ENCODE measurements around the gene DCUN1D4. TPM values are rescaled to one million over a fixed set of nuclear protein-coding genes. Genes with fewer than 3 reads are reported as not detected.

DCUN1D4 gene
- polyA plus RNA-seq (ENCODE audit: low read depth in 6 of 6) = 10 to 100 TPM in 4 of 6 donors, 1 to 10 TPM in 2; 9.2 to 14.4 (median 11.9) TPM

DNA sequence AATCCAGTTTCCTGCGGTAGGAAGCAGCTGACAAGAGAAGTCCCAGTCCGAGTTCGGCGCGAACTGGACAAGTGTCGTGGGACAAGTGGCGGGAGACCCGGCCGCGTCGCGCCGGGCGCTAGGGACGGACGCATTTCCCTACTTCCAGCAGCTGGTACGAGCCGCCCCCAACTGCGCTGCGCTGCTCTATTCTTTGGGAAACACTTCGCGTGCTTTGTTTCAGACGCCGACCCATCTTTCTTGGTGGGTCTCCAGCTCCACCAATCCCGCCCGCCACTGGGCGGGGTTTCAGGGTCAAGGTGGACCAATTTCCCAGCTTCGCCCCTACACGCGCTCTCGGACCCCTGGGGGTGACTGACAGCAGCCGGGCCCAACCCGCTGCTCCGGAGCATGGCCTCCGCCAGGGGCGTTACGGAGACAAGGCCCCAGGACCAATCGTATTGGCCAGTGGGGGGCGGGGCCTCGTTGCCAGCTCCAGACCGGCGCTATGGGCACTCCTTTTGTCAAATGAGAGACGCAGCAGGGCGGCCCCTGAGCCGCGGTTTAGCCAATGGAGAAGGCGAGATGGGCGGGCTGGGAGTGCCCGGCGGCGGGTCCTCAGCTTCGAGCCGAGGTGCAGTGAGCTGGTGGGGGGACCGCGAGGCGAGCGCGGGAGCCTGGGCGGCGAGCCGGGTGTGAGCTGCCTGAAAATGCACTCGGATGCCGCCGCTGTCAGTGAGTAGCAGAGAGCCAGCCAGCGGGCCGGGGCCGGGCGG is at the start of gene DCUN1D4:
Gene DCUN1D4, plus strand, starts transcription at position 600 of the 755 bp plus-strand sequence. Its CDS starts 90 bp downstream, at position 690.
- Mint-ChIP-seq H3K36me3 (peaks cover 0 to 8% of the 10 kb centered on the region in 2 donors), H3K27ac (peak within 1 kb of the TSS; percentile 84 to 97 (median 95)), H3K4me1 (peaks cover 13 to 28% (median 19%) of the 10 kb centered on the region in 3 donors), H3K27me3 (peaks cover 0 to 7% (median 0%) of the 10 kb centered on the region in 3 donors), H3K9me3 (no peaks in the 10 kb centered on the region), H3K4me3 (peak within 1 kb of the TSS; percentile 94 to 99 (median 98))
- ATAC-seq (ENCODE audit: low read depth in 2 of 2) (peak; percentile 84 to 87), DNase-seq (peak; percentile 99)

DNA sequence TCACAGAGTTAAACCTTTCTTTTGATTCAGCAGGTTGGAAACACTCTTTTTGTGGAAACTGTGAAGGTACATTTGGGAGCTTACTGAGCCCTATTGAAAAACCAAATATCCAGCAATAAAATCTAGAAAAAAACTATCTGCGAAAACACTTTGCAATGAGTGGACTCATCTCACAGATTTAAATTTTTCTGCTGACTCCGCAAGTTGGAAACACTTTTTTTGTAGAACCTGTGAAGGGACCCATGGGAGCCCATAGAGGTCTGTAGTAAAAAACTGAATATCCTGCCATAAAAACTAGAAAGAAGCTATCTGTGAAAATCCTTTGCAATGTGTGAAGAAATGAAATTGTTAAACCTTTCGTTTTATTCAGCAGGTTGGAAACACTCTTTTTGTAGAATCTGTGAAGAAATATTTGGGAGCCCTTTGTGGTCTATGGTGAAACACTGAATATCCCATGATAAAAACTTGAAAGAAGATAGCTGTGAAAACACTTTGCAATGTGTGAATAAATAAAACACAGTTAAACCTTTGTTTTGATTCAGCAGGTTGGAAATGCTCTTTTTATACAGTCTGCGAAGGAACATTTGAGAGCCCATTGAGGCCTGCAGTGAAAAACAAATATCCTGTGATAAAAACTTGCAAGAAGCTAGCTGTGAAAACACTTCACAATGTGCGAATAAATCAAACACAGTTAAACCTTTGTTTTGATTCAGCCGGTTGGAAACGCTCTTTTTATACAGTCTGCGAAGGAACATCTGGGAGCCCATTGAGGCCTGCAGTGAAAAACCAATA is 22.3 kb upstream of the DCUN1D4 start:
- Mint-ChIP-seq H3K36me3 (peaks cover 4 to 21% of the 10 kb centered on the region in 2 donors), H3K27me3 (peaks cover 0 to 8% (median under 1%) of the 10 kb centered on the region in 3 donors), H3K9me3 (peaks cover 11 to 51% (median 30%) of the 10 kb centered on the region in 7 donors), H3K4me3 (no peak overlapping the region), H3K27ac (no peak overlapping the region), H3K4me1 (no peaks in the 10 kb centered on the region)
- no peak for ATAC-seq (ENCODE audit: low read depth in 2 of 2)
- no peak for DNase-seq

DNA sequence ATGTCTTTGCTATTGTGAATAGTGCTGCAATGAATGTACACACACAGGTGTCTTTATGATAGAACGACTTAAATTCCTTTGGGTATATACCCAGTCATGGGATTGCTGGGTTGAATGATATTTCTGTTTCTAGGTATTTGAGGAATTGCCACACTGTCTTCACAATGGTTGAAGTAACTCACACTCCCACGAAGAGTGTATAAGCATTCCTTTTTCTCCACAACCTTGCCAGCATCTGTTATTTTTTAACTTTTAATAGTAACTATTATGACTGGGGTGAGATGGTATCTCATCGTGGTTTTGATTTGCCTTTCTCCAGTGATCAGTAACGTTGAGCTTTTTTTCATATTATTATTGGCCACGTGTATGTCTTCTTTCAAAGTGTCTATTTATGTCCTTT is 17.6 kb upstream of the DCUN1D4 start:
- Mint-ChIP-seq H3K4me3 (no peak overlapping the region), H3K4me1 (no peaks in the 10 kb centered on the region), H3K27ac (no peak overlapping the region), H3K9me3 (peaks cover 0 to 23% (median 12%) of the 10 kb centered on the region in 7 donors), H3K27me3 (peaks cover 8 to 42% (median 24%) of the 10 kb centered on the region in 3 donors), H3K36me3 (no peaks in the 10 kb centered on the region)
- DNase-seq (no peak), ATAC-seq (ENCODE audit: low read depth in 2 of 2) (no peak)

DNA sequence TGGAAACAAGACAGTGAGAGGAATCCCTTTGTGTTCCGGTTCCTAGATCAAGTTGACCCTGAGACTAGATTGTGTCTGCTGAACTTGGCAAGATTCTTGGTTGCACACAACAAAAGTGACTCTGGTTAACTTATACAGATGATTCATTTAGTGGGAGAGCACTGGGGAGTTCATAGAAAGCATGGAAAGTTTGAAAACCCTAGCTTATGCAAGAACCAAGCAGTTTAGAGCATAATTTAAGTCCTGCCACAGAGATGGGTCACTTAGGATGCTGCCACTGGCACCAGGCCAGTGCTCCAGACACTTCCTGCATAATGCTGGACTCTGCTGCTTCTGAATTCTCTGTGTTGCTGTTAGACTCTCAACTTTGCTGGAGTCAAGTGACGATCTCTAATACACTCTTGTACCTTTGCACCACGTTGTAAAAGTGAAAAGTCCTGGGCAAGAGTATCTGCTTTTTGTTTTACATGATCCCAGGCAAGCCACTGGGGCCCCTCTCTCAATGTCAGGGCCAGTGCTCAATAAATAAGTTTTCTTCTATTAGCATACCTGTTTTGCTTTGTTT is 12.7 kb upstream of the DCUN1D4 start:
- Mint-ChIP-seq H3K4me3 (no peak overlapping the region), H3K27ac (no peak overlapping the region), H3K4me1 (no peaks in the 10 kb centered on the region), H3K36me3 (no peaks in the 10 kb centered on the region), H3K27me3 (peaks cover 22 to 62% (median 48%) of the 10 kb centered on the region in 3 donors), H3K9me3 (no peaks in the 10 kb centered on the region)
- no peak for DNase-seq
- ATAC-seq (ENCODE audit: low read depth in 2 of 2) = no peak

DNA sequence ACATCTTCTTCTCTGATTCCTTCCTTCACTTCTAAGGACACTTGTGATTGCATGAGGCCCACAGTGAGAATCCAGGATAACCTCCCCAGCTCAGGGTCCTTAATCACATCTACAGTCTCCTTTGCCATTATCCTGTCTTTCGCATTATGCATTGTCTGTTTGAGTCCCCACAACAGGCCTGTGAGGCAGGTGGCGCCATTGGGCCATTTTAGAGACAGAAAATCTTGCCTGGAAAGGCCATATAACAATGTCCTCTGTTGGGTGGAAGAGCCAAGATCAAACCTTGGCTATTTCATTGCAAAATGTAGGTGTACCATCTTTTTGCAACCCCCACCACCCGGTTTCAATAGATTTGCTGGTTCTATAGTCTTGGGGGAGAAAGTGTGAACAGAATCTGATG is 11.8 kb upstream of the DCUN1D4 start:
- ATAC-seq (ENCODE audit: low read depth in 2 of 2) (peak; percentile 50 to 74), DNase-seq (peak; percentile 50)
- Mint-ChIP-seq H3K27me3 (peaks cover 25 to 66% (median 53%) of the 10 kb centered on the region in 3 donors), H3K36me3 (no peaks in the 10 kb centered on the region), H3K9me3 (no peaks in the 10 kb centered on the region), H3K4me3 (no peak overlapping the region), H3K4me1 (no peaks in the 10 kb centered on the region), H3K27ac (no peak overlapping the region)

DNA sequence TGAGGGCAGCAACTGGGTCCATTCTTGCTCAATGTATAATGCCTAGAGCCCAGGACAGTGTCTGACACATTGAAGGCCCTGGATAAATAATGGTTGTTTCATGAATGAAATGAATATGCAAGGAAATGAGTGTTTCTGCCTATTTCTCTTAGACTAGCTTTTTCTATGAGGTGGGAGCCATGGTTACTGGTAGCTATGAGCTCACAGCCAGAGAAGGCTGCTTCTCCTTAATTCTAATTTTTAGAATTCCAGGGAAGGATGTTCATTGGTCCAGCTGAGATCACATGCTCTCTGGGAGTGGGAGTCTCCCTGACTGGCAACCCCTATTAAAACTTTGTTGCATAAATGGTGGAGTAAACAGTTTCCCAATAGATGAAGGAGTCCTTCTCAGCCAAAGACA is 9.7 kb upstream of the DCUN1D4 start:
- Mint-ChIP-seq H3K9me3 (no peaks in the 10 kb centered on the region), H3K36me3 (no peaks in the 10 kb centered on the region), H3K4me1 (no peaks in the 10 kb centered on the region), H3K4me3 (no peak overlapping the region), H3K27ac (no peak overlapping the region), H3K27me3 (peaks cover 23 to 55% (median 44%) of the 10 kb centered on the region in 3 donors)
- DNase-seq (no peak), ATAC-seq (ENCODE audit: low read depth in 2 of 2) (no peak)

DNA sequence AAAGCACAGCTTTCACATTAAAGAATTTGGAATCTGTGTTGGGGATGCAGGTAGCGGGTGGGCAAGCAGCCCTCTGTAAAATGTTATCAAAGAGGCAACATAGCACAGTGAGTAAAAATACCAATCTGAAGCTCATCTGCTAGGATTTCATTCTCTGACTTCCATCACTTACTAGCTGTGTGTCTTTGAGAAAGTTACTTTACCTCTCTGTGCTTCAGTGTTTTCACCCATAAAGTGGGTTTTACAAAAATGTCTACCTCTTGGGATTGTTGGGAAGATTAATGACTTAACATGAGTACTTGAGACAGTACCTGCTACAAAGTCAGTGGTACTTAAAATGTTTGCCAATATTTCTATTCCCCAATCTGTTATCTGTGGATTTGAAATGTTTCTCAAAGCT is 7.9 kb upstream of the DCUN1D4 start:
- Mint-ChIP-seq H3K4me3 (no peak overlapping the region), H3K27me3 (peaks cover 18 to 43% (median 31%) of the 10 kb centered on the region in 3 donors), H3K4me1 (no peaks in the 10 kb centered on the region), H3K27ac (no peak overlapping the region), H3K36me3 (no peaks in the 10 kb centered on the region), H3K9me3 (no peaks in the 10 kb centered on the region)
- DNase-seq (no peak), ATAC-seq (ENCODE audit: low read depth in 2 of 2) (no peak)

DNA sequence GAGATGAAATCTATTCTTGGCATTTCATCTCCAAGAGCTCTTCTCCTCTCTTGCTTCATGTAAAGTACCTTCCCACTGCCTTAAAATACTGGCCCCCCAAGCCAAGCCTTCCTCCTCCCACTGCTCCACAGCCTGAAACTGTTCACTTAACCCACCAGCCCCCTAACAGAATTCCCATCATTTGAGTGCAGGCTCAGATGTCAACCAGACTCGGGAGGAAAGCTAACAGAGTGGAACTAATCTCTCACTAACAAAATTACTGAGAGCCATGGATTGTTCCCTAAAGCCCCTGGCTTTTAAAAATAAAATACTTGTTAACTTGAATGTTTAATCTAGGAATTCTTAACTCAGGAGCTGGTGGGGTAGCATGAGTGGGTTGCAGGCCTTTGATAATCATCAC is 7.1 kb upstream of the DCUN1D4 start:
- no peak for ATAC-seq (ENCODE audit: low read depth in 2 of 2)
- Mint-ChIP-seq H3K4me1 (no peaks in the 10 kb centered on the region), H3K9me3 (no peaks in the 10 kb centered on the region), H3K36me3 (no peaks in the 10 kb centered on the region), H3K27me3 (peaks cover 16 to 40% (median 26%) of the 10 kb centered on the region in 3 donors), H3K27ac (no peak overlapping the region), H3K4me3 (no peak overlapping the region)
- no peak for DNase-seq

DNA sequence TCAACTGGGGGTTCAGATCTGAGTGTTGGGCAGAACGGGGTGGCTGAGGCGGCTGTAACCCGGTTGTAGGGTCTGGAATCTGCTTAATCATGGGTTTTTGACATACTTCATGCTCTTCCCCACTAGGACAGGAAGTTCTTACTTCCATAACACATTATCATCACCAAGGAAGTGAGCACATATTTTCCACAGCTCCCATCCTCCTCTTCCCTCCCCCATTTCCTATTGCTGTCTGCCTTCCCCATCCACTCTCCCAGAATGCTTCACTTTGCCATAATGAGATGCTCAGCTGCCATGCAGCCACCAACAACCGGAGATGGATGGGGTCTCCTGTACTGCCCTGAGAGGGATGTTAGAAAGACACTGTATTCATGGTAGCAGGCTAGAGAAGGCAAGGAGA is 6.4 kb upstream of the DCUN1D4 start:
- H3K36me3 Mint-ChIP-seq = no peaks in the 10 kb centered on the region
- H3K27me3 Mint-ChIP-seq = peaks cover 11 to 36% (median 21%) of the 10 kb centered on the region in 3 donors
- no peaks in the 10 kb centered on the region for H3K9me3 Mint-ChIP-seq
- H3K4me3 Mint-ChIP-seq = no peak overlapping the region
- no peak for DNase-seq
- ATAC-seq (ENCODE audit: low read depth in 2 of 2) = no peak
- H3K27ac Mint-ChIP-seq = no peak overlapping the region
- no peaks in the 10 kb centered on the region for H3K4me1 Mint-ChIP-seq

DNA sequence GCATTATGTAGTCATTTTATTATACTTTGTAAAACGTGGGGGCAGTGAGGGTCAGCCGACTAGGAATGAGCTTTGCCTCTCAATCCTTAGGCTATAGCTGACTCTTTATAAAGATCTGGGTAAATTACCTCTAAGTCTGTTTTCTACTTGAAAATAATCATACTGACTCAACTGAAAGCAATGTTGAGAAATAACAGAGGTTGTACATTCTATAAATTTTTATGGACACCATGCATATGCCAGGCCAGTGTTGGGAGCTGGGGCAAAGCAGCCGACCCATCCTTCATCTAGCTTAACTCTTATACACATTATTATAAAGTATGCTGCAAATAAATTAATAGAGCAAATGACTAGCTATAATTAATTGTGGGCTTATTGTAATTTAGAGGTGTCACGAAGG is 2.2 kb upstream of the DCUN1D4 start:
- peaks cover 0 to 16% (median 0%) of the 10 kb centered on the region in 3 donors for H3K27me3 Mint-ChIP-seq
- H3K4me3 Mint-ChIP-seq = peak overlapping the region in 1 of 8 donors; percentile 95
- ATAC-seq (ENCODE audit: low read depth in 2 of 2) = no peak
- peaks cover 13 to 18% (median 15%) of the 10 kb centered on the region in 3 donors for H3K4me1 Mint-ChIP-seq
- no peak for DNase-seq
- peaks cover 0 to 8% of the 10 kb centered on the region in 2 donors for H3K36me3 Mint-ChIP-seq
- no peaks in the 10 kb centered on the region for H3K9me3 Mint-ChIP-seq
- H3K27ac Mint-ChIP-seq = no peak overlapping the region

DNA sequence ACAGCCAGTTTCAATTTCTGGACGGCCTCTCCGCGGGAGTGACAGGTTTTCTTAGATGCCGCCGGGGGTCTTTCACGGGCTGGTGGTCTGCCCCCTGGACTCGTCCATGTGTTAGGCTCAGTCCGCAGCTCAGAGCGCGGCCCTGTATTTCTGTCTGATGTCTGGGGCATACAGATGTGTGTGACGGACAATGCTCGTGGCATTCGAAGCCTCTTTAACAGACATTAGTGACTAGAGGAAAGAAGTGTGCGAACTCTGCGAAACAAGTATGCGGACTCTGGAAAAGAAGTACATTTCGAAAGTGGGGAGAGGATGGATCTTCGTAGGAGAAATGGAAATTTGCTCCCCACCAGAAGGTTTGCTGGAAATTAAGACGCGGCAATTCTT is 793 bp upstream of the DCUN1D4 start:
- peaks cover 13 to 26% (median 19%) of the 10 kb centered on the region in 3 donors for H3K4me1 Mint-ChIP-seq
- H3K27me3 Mint-ChIP-seq = peaks cover 0 to 7% (median 0%) of the 10 kb centered on the region in 3 donors
- H3K36me3 Mint-ChIP-seq = peaks cover 0 to 8% of the 10 kb centered on the region in 2 donors
- H3K9me3 Mint-ChIP-seq = no peaks in the 10 kb centered on the region
- peak overlapping the region; percentile 94 to 99 (median 98) for H3K4me3 Mint-ChIP-seq
- H3K27ac Mint-ChIP-seq = peak overlapping the region in 4 of 6 donors; percentile 84 to 97 (median 95)
- DNase-seq = peak; percentile 6
- ATAC-seq (ENCODE audit: low read depth in 2 of 2) = no peak

DNA sequence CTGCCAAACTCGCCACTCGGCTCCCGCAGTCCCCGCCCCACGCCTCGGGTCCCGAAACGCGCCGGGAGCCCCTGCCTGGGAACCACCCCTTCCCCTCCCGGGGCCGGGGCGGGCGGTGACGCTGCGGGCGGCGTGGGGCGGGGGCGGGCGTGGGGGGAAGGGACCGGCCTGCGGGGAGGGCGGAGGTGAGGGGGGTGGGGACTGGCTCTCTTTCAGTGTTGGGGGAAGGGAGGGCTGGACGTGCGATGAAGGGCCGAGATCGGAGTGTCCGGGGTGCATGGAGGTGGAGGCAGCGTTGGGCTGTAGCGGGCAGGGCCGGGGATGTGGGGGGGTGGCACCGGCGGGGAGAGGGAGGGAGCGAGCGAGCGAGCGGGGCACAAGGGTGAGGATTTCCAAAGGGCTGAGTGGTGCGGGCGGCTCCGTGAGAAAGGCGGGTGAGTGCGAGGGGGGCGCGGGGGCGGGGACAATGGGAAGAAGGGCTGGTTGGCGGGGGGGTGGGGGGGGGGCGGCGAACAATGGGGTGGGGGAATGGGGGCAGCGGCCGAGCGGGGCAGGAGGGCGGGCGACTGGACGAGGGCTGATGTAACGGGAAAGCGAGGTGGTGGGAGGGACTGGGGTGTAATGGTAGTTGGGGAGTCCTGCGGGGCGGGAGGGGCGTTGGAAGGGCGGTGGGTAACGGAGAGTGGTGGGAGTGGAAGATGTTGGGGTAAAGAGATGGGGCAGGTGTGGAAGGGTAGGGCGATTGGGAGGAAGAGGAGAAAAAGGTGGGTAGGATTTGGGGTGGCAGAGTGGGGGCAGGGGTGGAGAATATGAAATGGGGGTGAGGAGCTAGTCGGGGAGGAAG is 578 bp downstream of the DCUN1D4 start:
- Mint-ChIP-seq H3K27me3 (peaks cover 0 to 7% (median 0%) of the 10 kb centered on the region in 3 donors), H3K36me3 (peaks cover 0 to 8% of the 10 kb centered on the region in 2 donors), H3K4me3 (peak overlapping the region; percentile 91 to 99 (median 98)), H3K4me1 (peaks cover 13 to 33% (median 19%) of the 10 kb centered on the region in 3 donors), H3K9me3 (no peaks in the 10 kb centered on the region), H3K27ac (peak overlapping the region in 5 of 6 donors; percentile 69 to 95 (median 83))
- ATAC-seq (ENCODE audit: low read depth in 2 of 2) (peak; percentile 3 to 11), DNase-seq (peak; percentile 32)

All from naive B cell (primary cell).